DMS 273 (cell line): Measurements from ENCODE around the gene WEE2.
A peak's percentile ranks its signal among the peaks of the same experiment; 100 is the strongest.

Experiments used
- DNase-seq: peaks from one replicate; lab custom pipeline; 2025; ENCODE audit not compliant: unreplicated experiment; lab: John Stamatoyannopoulos, UW

Gene WEE2

GRCh38 chr7:141712603-141713255 is 4.6 kb downstream of the WEE2 start:
- no peak for DNase-seq

- no peak for DNase-seq
Measured at GRCh38 chr7:141713890-141714289, 5.7 kb downstream of the WEE2 start.

GRCh38 chr7:141714571-141714970 is 6.4 kb downstream of the WEE2 start:
- no peak for DNase-seq

GRCh38 chr7:141715018-141715417 is 6.9 kb downstream of the WEE2 start:
- no peak for DNase-seq

- no peak for DNase-seq
Measured at GRCh38 chr7:141715794-141716689, 7.9 kb downstream of the WEE2 start.

- no peak for DNase-seq
Measured at GRCh38 chr7:141717450-141717849, 9.3 kb downstream of the WEE2 start.

- no peak for DNase-seq
Measured at GRCh38 chr7:141722529-141722928, 14.4 kb downstream of the WEE2 start.

GRCh38 chr7:141729020-141729419 is 20.9 kb downstream of the WEE2 start:
- no peak for DNase-seq

GRCh38 chr7:141731476-141732149 is 23.5 kb downstream of the WEE2 start:
- no peak for DNase-seq

GRCh38 chr7:141737118-141737835 is 29.1 kb downstream of the WEE2 start:
- DNase-seq = peak; percentile 29

GRCh38 chr7:141737836-141738591 is 29.9 kb downstream of the WEE2 start, which contains the start of gene SSBP1:
SSBP1 (plus strand) TSS chr7:141738358; CDS start chr7:141739167, 809 bp downstream.
- peak; percentile 99 for DNase-seq

GRCh38 chr7:141738592-141739013 is 30.4 kb downstream of the WEE2 start:
- no peak for DNase-seq

- no peak for DNase-seq
Measured at GRCh38 chr7:141739250-141739649, 31.1 kb downstream of the WEE2 start.

GRCh38 chr7:141742229-141742628 is 34.1 kb downstream of the WEE2 start:
- no peak for DNase-seq

- no peak for DNase-seq
Measured at GRCh38 chr7:141744131-141744530, 36.0 kb downstream of the WEE2 start.

GRCh38 chr7:141748396-141748795 is 40.2 kb downstream of the WEE2 start:
- no peak for DNase-seq

GRCh38 chr7:141751904-141752303 is 43.8 kb downstream of the WEE2 start:
- peak; percentile 30 for DNase-seq

- peak; percentile 69 for DNase-seq
Measured at GRCh38 chr7:141752634-141753033, 44.5 kb downstream of the WEE2 start.

GRCh38 chr7:141754939-141755338 is 46.8 kb downstream of the WEE2 start:
- peak; percentile 81 for DNase-seq

- no peak for DNase-seq
Measured at GRCh38 chr7:141763797-141764196, 55.6 kb downstream of the WEE2 start, which contains the start of gene TAS2R3. TAS2R3 (plus strand) TSS chr7:141764097; CDS start chr7:141764159, 62 bp downstream.
